Endothelial cell of umbilical vein (primary cell): ENCODE measurements around the gene COL18A1. TPM values are rescaled to one million over a fixed set of nuclear protein-coding genes. Genes with fewer than 3 reads are reported as not detected.

Experiments used
- BruUV-seq: library from RNA; stranded (reverse); fragments of 400-500 nt; replicated peaks from 2 replicates; lab custom pipeline; 2021; lab: Mats Ljungman, UMichigan
- CTCF ChIA-PET: fragments of 300-600, 350-600 bp; sonication (Branson Sonifier 250); formaldehyde crosslinking; loops from one replicate; lab custom pipeline; 2021; ENCODE audit warnings: antibody characterized with exemption, inconsistent platforms; lab: Charles Lee
- POLR2A ChIA-PET: fragments of 300-600, 350-600 bp; sonication (Branson Sonifier 250); formaldehyde crosslinking; loops from one replicate; lab custom pipeline; 2021; ENCODE audit warnings: antibody characterized with exemption, inconsistent platforms; lab: Charles Lee
- DNase-seq: peaks from one replicate; pipeline ENCODE4 v3.0.0-alpha.2; 2011; ENCODE audit warnings: low read depth, low spot score
- FAIRE-seq: peaks from 2 replicates; lab custom pipeline; 2011; peaks lifted over from hg19 to GRCh38; lab: Jason Lieb, UNC
- H2AFZ ChIP-seq: 2 replicates; pipeline ENCODE4 v1.6.0; 2012; ENCODE audit warnings: low read depth, low read length, control low read depth, inconsistent platforms
- H3K27ac ChIP-seq: 2 replicates; pipeline ENCODE4 v1.5.1; 2011; ENCODE audit warnings: low read depth, mild to moderate bottlenecking, control low read depth, low read length, moderate library complexity; ENCODE audit not compliant: insufficient read depth
- H3K27me3 ChIP-seq, 2 experiments: 2 replicates each; pipeline versions ENCODE4 v1.6.0 to v1.6.1; 2011; ENCODE audit warnings: low read length in 2 of 2, mixed read lengths in 1 of 2; ENCODE audit not compliant: control insufficient read depth in 2 of 2, insufficient read depth in 2 of 2
- H3K36me3 ChIP-seq, 2 experiments: 2 replicates in 1 of 2; 3 replicates in 1 of 2; pipeline ENCODE4 v1.5.1; 2011; ENCODE audit warnings: low read length in 2 of 2, mild to moderate bottlenecking in 1 of 2, moderate library complexity in 1 of 2; ENCODE audit not compliant: control insufficient read depth in 2 of 2, insufficient read depth in 2 of 2; ENCODE audit errors: extremely low read depth in 1 of 2
- H3K4me1 ChIP-seq: 3 replicates; pipeline ENCODE4 v1.5.1; 2011; ENCODE audit warnings: mild to moderate bottlenecking, low read length; ENCODE audit not compliant: control insufficient read depth, insufficient read depth; ENCODE audit errors: extremely low read depth
- H3K4me2 ChIP-seq: 2 replicates; pipeline ENCODE4 v1.6.1; 2011; ENCODE audit warnings: low read length, control low read depth, mixed read lengths; ENCODE audit not compliant: insufficient read depth
- H3K4me3 ChIP-seq, 3 experiments: fragments of 200-600 bp in 1 of 3; sonication (generic), shearing (Covaris generic) in 1 of 3; replicated peaks in 1 of 3; 2 replicates each; pipeline ENCODE4 v1.5.1; 2011 to 2016; ENCODE audit warnings: control low read depth in 3 of 3, low read length in 3 of 3, mild to moderate bottlenecking in 2 of 3, inconsistent platforms in 1 of 3, low read depth in 1 of 3, moderate library complexity in 1 of 3; ENCODE audit not compliant: insufficient read depth in 1 of 3
- H3K79me2 ChIP-seq: 2 replicates; pipeline ENCODE4 v1.6.0; 2012; ENCODE audit warnings: low read length, inconsistent platforms; ENCODE audit not compliant: control insufficient read depth, insufficient read depth
- H3K9ac ChIP-seq: replicated peaks from 2 replicates; pipeline ENCODE3; 2011; ENCODE audit warnings: low read length, control low read depth; ENCODE audit not compliant: insufficient read depth; ENCODE audit errors: extremely low read depth
- H3K9me1 ChIP-seq: replicated peaks from 3 replicates; pipeline ENCODE4 v1.6.0; 2011; ENCODE audit warnings: mild to moderate bottlenecking, low read length; ENCODE audit not compliant: control insufficient read depth, insufficient read depth; ENCODE audit errors: extremely low read depth
- H3K9me3 ChIP-seq: replicated peaks from 2 replicates; pipeline ENCODE4 v1.5.1; 2012; ENCODE audit warnings: low read length, inconsistent platforms; ENCODE audit not compliant: control insufficient read depth, insufficient read depth
- H4K20me1 ChIP-seq: replicated peaks from 2 replicates; pipeline ENCODE3; 2011; ENCODE audit warnings: mild to moderate bottlenecking, low read length; ENCODE audit not compliant: control insufficient read depth, insufficient read depth; ENCODE audit errors: extremely low read depth
- EZH2 ChIP-seq: IDR thresholded peaks from 2 replicates; pipeline ENCODE4 v1.6.1; 2012; ENCODE audit warnings: borderline replicate concordance, low read depth, mild to moderate bottlenecking, moderate library complexity, low read length, inconsistent platforms; ENCODE audit not compliant: severe bottlenecking
- FOS ChIP-seq: IDR thresholded peaks from 2 replicates; pipeline ENCODE4 v1.6.1; 2011; ENCODE audit warnings: mild to moderate bottlenecking, low read length, moderate library complexity, borderline replicate concordance; ENCODE audit not compliant: insufficient read depth
- GATA2 ChIP-seq: IDR thresholded peaks from 2 replicates; pipeline ENCODE4 v1.7.0; 2011; ENCODE audit warnings: low read depth, mild to moderate bottlenecking, moderate library complexity, mixed read lengths, low read length; ENCODE audit not compliant: insufficient read length, insufficient read depth
- JUN ChIP-seq: IDR thresholded peaks from 2 replicates; pipeline ENCODE4 v1.6.1; 2011; ENCODE audit warnings: borderline replicate concordance, low read depth; ENCODE audit not compliant: insufficient read length, insufficient read depth
- MYC ChIP-seq: IDR thresholded peaks from one replicate; pipeline ENCODE4 v1.6.1; 2011; ENCODE audit warnings: mild to moderate bottlenecking, low read depth, low read length
- POLR2A ChIP-seq: IDR thresholded peaks from 2 replicates; pipeline ENCODE4 v1.6.1; 2012; ENCODE audit warnings: low read depth, mild to moderate bottlenecking, control low read depth, low read length
- POLR2AphosphoS5 ChIP-seq: IDR thresholded peaks from 2 replicates; pipeline ENCODE4 v1.6.1; 2012; ENCODE audit warnings: low read depth, mild to moderate bottlenecking, control low read depth, low read length, moderate library complexity; ENCODE audit not compliant: insufficient read depth
- dilution Hi-C: fragments of 300-500 bp; cut with MboI; formaldehyde crosslinking; loops from one replicate; pipeline ENCODE4 v1.15.0; 2019; ENCODE audit warnings: low sequenced_read_pairs; ENCODE audit not compliant: extremely low pct_ligation_motif_present
- intact Hi-C: fragments of 100-400 bp; cut with micrococcal nuclease; formaldehyde crosslinking; loops from one replicate; pipeline ENCODE4 v1.10.0; 2022
- polyA plus RNA-seq, 4 experiments: library from polyadenylated mRNA; depleted of rRNA in 3 of 4; stranded (reverse) in 3 of 4; unstranded in 1 of 4; fragments of >200 nt; gene quantifications; 2 replicates each; pipeline versions ENCODE4 v1.2.1 to v1.2.3, GENCODE V29; 2011 to 2012; ENCODE audit warnings: missing spikeins in 1 of 4
- total RNA-seq: library from RNA; stranded (reverse); gene quantifications from 2 replicates; pipeline ENCODE4 v1.2.3, GENCODE V29; 2021
- TF ChIP-seq, protein P1 (sequence below): IDR thresholded peaks from 2 replicates; pipeline ENCODE4 v1.6.1; 2011; ENCODE audit not compliant: insufficient read depth, insufficient read length
- TF ChIP-seq, protein P2 (sequence below), 2 donors: IDR thresholded peaks; 1 replicate in 1 of 2; 2 replicates in 1 of 2; pipeline ENCODE4 v1.5.1; 2011; ENCODE audit warnings: low read length in 2 of 2, mild to moderate bottlenecking in 2 of 2, moderate library complexity in 2 of 2, control low read depth in 1 of 2, inconsistent platforms in 1 of 2, low read depth in 1 of 2; ENCODE audit not compliant: insufficient read depth in 1 of 2; ENCODE audit errors: extremely low read depth in 1 of 2

The COL18A1 gene
- total and polyA plus RNA-seq, 2 donors (not counting 3 experiments of a cell fraction or from before 2014, with no cell fraction given), result 198 to 252 TPM

DNA sequence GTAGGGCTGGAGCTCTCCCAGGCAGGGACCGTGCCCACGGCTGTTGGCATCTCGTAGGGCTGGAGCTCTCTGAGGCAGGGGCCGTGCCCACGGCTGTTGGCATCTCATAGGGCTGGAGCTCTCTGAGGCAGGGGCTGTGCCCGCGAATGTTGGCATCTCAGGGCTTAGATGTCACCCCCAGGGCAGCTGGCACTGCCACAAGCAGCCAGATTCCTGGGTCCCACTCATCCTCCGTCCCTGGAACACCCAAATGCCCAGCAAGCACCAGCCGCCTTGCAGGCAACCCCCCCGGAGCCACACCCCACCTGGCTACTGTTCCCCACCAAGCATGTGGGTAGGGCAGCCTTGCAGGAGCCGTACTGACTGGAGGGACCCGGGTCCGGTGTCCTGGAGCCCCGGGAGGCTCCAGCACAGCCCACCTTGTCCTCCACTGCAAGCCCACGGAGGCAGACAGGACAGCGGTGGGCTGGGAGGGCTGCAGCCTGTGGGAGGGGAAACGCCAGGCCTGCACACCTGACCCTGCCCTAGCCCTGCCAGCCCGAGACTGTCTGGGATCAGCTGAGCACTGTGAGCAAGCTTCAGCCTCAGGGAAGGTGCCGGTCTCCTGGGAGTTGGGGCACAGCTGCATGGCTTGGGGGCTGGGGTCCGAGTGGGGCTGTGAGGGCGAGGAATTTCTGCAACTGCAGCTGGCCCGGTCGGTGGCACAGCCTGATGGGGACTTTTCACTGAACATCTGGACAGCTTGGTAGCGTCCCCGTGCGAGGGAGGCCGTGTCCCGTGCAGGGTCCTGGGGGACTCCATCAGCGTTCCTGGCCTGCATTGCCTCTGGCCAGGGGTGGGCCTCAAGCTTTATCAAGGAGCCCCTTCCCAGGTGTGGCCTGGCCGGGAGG, 53.6 kb downstream of the COL18A1 start:
- no peak overlapping the region for H3K4me3 ChIP-seq
- no peak overlapping the region for H3K9ac ChIP-seq
- CTCF ChIA-PET, result interaction anchor here (1.1 to 1.6 kb wide), 2 partner anchors 13 to 318 kb away, joined by 4 to 5 read pairs; no protein-coding TSS in a partner anchor
- H3K4me1 ChIP-seq, result peaks cover 11% of the 10 kb centered on the region
- H3K79me2 ChIP-seq, result peaks cover 31% of the 10 kb centered on the region
- TF ChIP-seq POLR2A (no peak), POLR2AphosphoS5 (no peak), FOS (no peak), JUN (no peak), EZH2 (no peak), MYC (no peak), GATA2 (no peak)
- TF ChIP-seq, protein P1, sequence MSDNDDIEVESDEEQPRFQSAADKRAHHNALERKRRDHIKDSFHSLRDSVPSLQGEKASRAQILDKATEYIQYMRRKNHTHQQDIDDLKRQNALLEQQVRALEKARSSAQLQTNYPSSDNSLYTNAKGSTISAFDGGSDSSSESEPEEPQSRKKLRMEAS, result no peak
- TF ChIP-seq, protein P2, sequence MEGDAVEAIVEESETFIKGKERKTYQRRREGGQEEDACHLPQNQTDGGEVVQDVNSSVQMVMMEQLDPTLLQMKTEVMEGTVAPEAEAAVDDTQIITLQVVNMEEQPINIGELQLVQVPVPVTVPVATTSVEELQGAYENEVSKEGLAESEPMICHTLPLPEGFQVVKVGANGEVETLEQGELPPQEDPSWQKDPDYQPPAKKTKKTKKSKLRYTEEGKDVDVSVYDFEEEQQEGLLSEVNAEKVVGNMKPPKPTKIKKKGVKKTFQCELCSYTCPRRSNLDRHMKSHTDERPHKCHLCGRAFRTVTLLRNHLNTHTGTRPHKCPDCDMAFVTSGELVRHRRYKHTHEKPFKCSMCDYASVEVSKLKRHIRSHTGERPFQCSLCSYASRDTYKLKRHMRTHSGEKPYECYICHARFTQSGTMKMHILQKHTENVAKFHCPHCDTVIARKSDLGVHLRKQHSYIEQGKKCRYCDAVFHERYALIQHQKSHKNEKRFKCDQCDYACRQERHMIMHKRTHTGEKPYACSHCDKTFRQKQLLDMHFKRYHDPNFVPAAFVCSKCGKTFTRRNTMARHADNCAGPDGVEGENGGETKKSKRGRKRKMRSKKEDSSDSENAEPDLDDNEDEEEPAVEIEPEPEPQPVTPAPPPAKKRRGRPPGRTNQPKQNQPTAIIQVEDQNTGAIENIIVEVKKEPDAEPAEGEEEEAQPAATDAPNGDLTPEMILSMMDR (IDR thresholded peaks at IDR 0.05; ENCODE audit: extremely low read depth in 1 of 2, insufficient read depth in 1 of 2, low read depth in 1 of 2, low read length in 2 of 2), result no peak
- no peak overlapping the region for H3K4me2 ChIP-seq
- intact Hi-C loops (no loop called here), dilution Hi-C loops (no loop called here)
- H3K27me3 ChIP-seq, result no peaks in the 10 kb centered on the region
- H3K27ac ChIP-seq, result no peak overlapping the region
- no TSS peak for BruUV-seq
- POLR2A ChIA-PET, result no interaction called here
- no peak overlapping the region for H2AFZ ChIP-seq
- H4K20me1 ChIP-seq, result no peaks in the 10 kb centered on the region
- H3K9me3 ChIP-seq, result no peaks in the 10 kb centered on the region
- peaks cover 0 to 5% of the 10 kb centered on the region in 2 experiments for H3K36me3 ChIP-seq
- H3K9me1 ChIP-seq, result no peaks in the 10 kb centered on the region
- no peak for DNase-seq
- FAIRE-seq, result no peak
